Measurements from ENCODE around the gene TREX2. TPM values are rescaled to one million over a fixed set of nuclear protein-coding genes. Genes with fewer than 3 reads are reported as not detected.

TREX2 gene
- total RNA-seq, 1 donor from 2014 or later: 9.6 TPM

GRCh38 chrX:153468008-153468580, 22.2 kb upstream of the TREX2 start:
- no peak for DNase-seq (ENCODE audit: extremely low spot score in 2 of 2)
- no peak for TF ChIP-seq POLR2AphosphoS5 (IDR thresholded peaks at IDR 0.05; ENCODE audit: insufficient read depth in 1 of 2, low read depth in 1 of 2)

GRCh38 chrX:153465691-153466380, 20.0 kb upstream of the TREX2 start:
- Histone ChIP-seq H3K27me3 (no peaks in the 10 kb centered on the region), H3K36me3 (no peaks in the 10 kb centered on the region), H3K4me1 (peaks cover 12% of the 10 kb centered on the region), H3K4me3 (no peak overlapping the region), H3K27ac (no peak overlapping the region), H3K9me3 (no peaks in the 10 kb centered on the region)
- TF ChIP-seq POLR2A (IDR thresholded peaks at IDR 0.05): no peak
- TF ChIP-seq POLR2AphosphoS5 (IDR thresholded peaks at IDR 0.05; ENCODE audit: insufficient read depth in 1 of 2, low read depth in 1 of 2): no peak
- TF ChIP-seq CTCF (IDR thresholded peaks at IDR 0.05): no peak
- intact Hi-C loops (cut with DNase I): no loop called here
- no peak for DNase-seq (ENCODE audit: extremely low spot score in 2 of 2)

More at GRCh38 chrX:153468008-153468580, 22.2 kb upstream of the TREX2 start:
- Histone ChIP-seq H3K4me1 (peaks cover 12% of the 10 kb centered on the region), H3K27ac (no peak overlapping the region), H3K36me3 (no peaks in the 10 kb centered on the region), H3K9me3 (no peaks in the 10 kb centered on the region), H3K4me3 (no peak overlapping the region), H3K27me3 (no peaks in the 10 kb centered on the region)
- intact Hi-C loops (cut with DNase I): no loop called here

GRCh38 chrX:153464116-153464515, 18.3 kb upstream of the TREX2 start:
- Histone ChIP-seq H3K4me3 (no peak overlapping the region), H3K27ac (no peak overlapping the region), H3K9me3 (no peaks in the 10 kb centered on the region), H3K27me3 (no peaks in the 10 kb centered on the region), H3K4me1 (peaks cover 3% of the 10 kb centered on the region), H3K36me3 (no peaks in the 10 kb centered on the region)
- intact Hi-C loops (cut with DNase I): no loop called here
- no peak for DNase-seq (ENCODE audit: extremely low spot score in 2 of 2)
- TF ChIP-seq POLR2AphosphoS5 (IDR thresholded peaks at IDR 0.05; ENCODE audit: insufficient read depth in 1 of 2, low read depth in 1 of 2) (no peak), CTCF (IDR thresholded peaks at IDR 0.05) (no peak), POLR2A (IDR thresholded peaks at IDR 0.05) (no peak)

GRCh38 chrX:153463556-153463955, 17.7 kb upstream of the TREX2 start:
- no peaks in the 10 kb centered on the region for H3K36me3 ChIP-seq
- H3K9me3 ChIP-seq: no peaks in the 10 kb centered on the region
- TF ChIP-seq POLR2AphosphoS5 (IDR thresholded peaks at IDR 0.05; ENCODE audit: insufficient read depth in 1 of 2, low read depth in 1 of 2) (no peak), CTCF (IDR thresholded peaks at IDR 0.05) (no peak)
- intact Hi-C loops (cut with DNase I): no loop called here
- no peak overlapping the region for H3K4me3 ChIP-seq
- no peaks in the 10 kb centered on the region for H3K27me3 ChIP-seq
- no peak for DNase-seq (ENCODE audit: extremely low spot score in 2 of 2)
- H3K27ac ChIP-seq: no peak overlapping the region
- no peaks in the 10 kb centered on the region for H3K4me1 ChIP-seq

- no peak overlapping the region for H3K27ac ChIP-seq
- no peaks in the 10 kb centered on the region for H3K9me3 ChIP-seq
- intact Hi-C loops (cut with DNase I): no loop called here
- no peaks in the 10 kb centered on the region for H3K27me3 ChIP-seq
- H3K36me3 ChIP-seq: no peaks in the 10 kb centered on the region
- DNase-seq (ENCODE audit: extremely low spot score in 2 of 2): no peak
- TF ChIP-seq POLR2A (IDR thresholded peaks at IDR 0.05) (no peak), CTCF (IDR thresholded peaks at IDR 0.05) (no peak), POLR2AphosphoS5 (IDR thresholded peaks at IDR 0.05; ENCODE audit: insufficient read depth in 1 of 2, low read depth in 1 of 2) (no peak)
- H3K4me3 ChIP-seq: no peak overlapping the region
- H3K4me1 ChIP-seq: no peaks in the 10 kb centered on the region
Measured at GRCh38 chrX:153463031-153463430, 17.2 kb upstream of the TREX2 start.

Data from vagina (tissue), 2 donors.